Body of pancreas (tissue), 4 donors: ENCODE measurements around the gene LCN15.

Experiments used
- CTCF ChIP-seq, 7 experiments: fragments of 450-650 bp in 4 of 7; fragments of 200-600 bp in 3 of 7; sonication (generic) in 3 of 7; IDR thresholded peaks; one replicate each; pipeline ENCODE4 v1.5.1; 2016 to 2019; ENCODE audit warnings: antibody characterized with exemption in 7 of 7
- POLR2A ChIP-seq, 3 donors: fragments of 450-650 bp; IDR thresholded peaks; one replicate each; pipeline ENCODE4 v1.6.1; 2016; ENCODE audit warnings: antibody characterized with exemption in 3 of 3, mild to moderate bottlenecking in 2 of 3

DNA sequence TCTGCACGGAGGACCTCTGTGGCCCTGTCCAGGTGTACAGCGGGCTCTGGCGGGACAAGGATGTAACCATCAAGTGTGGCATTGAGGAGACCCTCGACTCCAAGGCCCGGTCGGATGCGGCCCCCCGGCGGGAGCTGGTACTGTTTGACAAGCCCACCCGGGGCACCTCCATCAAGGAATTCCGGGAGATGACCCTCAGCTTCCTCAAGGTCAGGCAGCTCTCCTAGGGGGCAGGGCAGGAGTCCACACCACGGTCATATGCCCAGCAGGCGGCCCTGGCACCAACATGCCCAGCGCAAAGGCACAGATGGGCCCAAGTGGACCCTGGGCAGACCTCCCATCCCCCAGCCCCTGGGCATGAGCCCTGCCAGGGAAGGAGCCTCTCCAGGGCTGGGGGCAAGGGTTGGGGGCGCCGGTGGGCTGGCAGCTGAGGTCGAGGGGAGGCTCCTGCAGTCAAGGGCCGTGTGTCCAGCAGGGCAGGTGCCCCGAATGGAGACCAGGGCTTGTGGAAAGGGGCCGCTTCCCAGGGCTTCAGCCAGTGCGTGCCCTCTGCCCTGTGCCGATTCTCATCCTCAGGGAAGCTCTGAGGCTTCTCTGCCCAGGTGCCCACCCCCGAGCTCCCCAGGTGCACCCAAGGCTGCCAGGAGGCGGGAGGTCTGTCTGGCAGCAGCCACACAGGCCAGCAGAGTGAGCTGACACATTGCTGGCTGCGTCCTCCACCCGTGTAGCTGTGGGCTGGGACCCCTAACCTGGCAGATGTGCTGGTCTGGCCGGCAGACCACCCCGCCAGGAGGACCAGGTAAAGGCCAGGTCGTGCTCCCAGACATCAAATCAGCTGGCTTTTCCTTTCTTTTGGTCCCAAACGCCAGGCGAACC is 42.0 kb downstream of the LCN15 start:
- no peak for TF ChIP-seq CTCF (IDR thresholded peaks at IDR 0.05)
- TF ChIP-seq POLR2A (IDR thresholded peaks at IDR 0.05), result no peak
